Heart left ventricle (tissue), 16 donors: ENCODE measurements around the gene OSBPL9. TPM values are rescaled to one million over a fixed set of nuclear protein-coding genes. Genes with fewer than 3 reads are reported as not detected.

Source experiments
- ATAC-seq, 4 donors: fragments of 200-7000 bp; cut with Tn5 transposase; one replicate each; pipeline ENCODE4 v1.9.1; 2020 to 2022; ENCODE audit warnings: moderate library complexity in 4 of 4, mild to moderate bottlenecking in 3 of 4, moderate number of reproducible peaks in 1 of 4
- DNase-seq, 5 donors: peaks; one replicate each; pipeline ENCODE4 v3.0.0-alpha.2; 2020
- H3K27ac ChIP-seq, 12 donors: fragments of 200-600 bp; sonication (generic) in 4 of 12; one replicate each; pipeline versions ENCODE4 v1.5.0 to v1.8.0; 2016 to 2022; ENCODE audit warnings: mild to moderate bottlenecking in 2 of 12
- H3K27me3 ChIP-seq, 9 donors: fragments of 200-600 bp; sonication (generic) in 2 of 9; one replicate each; pipeline versions ENCODE4 v1.5.1 to v1.8.0; 2016 to 2022; ENCODE audit warnings: mild to moderate bottlenecking in 3 of 9
- H3K36me3 ChIP-seq, 9 donors: fragments of 200-600 bp; sonication (generic) in 2 of 9; one replicate each; pipeline versions ENCODE4 v1.5.0 to v1.8.0; 2018 to 2022; ENCODE audit warnings: mild to moderate bottlenecking in 2 of 9
- H3K4me1 ChIP-seq, 12 donors: fragments of 200-600 bp; sonication (generic) in 4 of 12; one replicate each; pipeline versions ENCODE4 v1.5.0 to v1.8.0; 2016 to 2022; ENCODE audit warnings: mild to moderate bottlenecking in 3 of 12
- H3K4me3 ChIP-seq, 12 donors: fragments of 200-600 bp; sonication (generic) in 4 of 12; one replicate each; pipeline versions ENCODE4 v1.5.0 to v1.8.0; 2017 to 2022; ENCODE audit warnings: mild to moderate bottlenecking in 9 of 12, moderate library complexity in 4 of 12
- H3K9me3 ChIP-seq, 12 donors: fragments of 200-600 bp; sonication (generic) in 4 of 12; one replicate each; pipeline versions ENCODE4 v1.5.0 to v1.8.0; 2016 to 2022; ENCODE audit warnings: mild to moderate bottlenecking in 1 of 12
- CTCF ChIP-seq, 12 donors: fragments of 200-600 bp; sonication (generic) in 4 of 12; IDR thresholded peaks; one replicate each; pipeline versions ENCODE4 v1.5.0 to v1.8.0; 2018 to 2022; ENCODE audit warnings: antibody characterized with exemption in 12 of 12, mild to moderate bottlenecking in 5 of 12
- POLR2A ChIP-seq, 2 donors: fragments of 450-650 bp; IDR thresholded peaks; one replicate each; pipeline ENCODE4 v1.6.1; 2017; ENCODE audit warnings: antibody characterized with exemption in 2 of 2, mild to moderate bottlenecking in 2 of 2, moderate library complexity in 2 of 2
- WGBS, 4 donors: extraction: QIAGEN DNeasy Blood & Tissue Kit in 2 of 4; methylation state at CpG; one replicate each; pipeline versions ENCODE4 v1.1.5 to v1.1.7; 2013 to 2018; 5-methylcytosine and 5-hydroxymethylcytosine counted together
- intact Hi-C, 10 donors: fragments of 100-400 bp; cut with DNase I; formaldehyde crosslinking; loops; one replicate each; pipeline versions ENCODE4 v1.11.1 to v1.14.2; 2022
- polyA plus RNA-seq, 2 donors: library from polyadenylated mRNA; stranded (reverse); fragments of 200-250 nt; gene quantifications; one replicate each; pipeline ENCODE4 v1.2.3, GENCODE V29; 2013
- total RNA-seq, 9 donors: library from RNA; depleted of rRNA in 2 of 9; stranded (reverse); fragments of >200 nt in 2 of 9; fragmentation: NEBNext Ultra II Directional in 3 of 9; extraction: Animal tissue kit (Norgen Biotek cat#: 25700) in 3 of 9; gene quantifications; one replicate each; pipeline versions ENCODE4 v1.1.0 to v1.2.4, GENCODE V29; 2016 to 2023
- donor health status: ischemic (EF 13 %, LVEDD 7.1; RV severe dilation, severe dysfunction).
- donor health status: healthy with polysubstance abuse.
- donor health status: DM: no; HTN: yes; CAD: no.
- donor health status: DM: no; HTN: no; CAD: no.
- donor health status: ischemic (EF 25% LVEDD 6.9; RV normal size, moderate dysfunction).
- donor health status: ischemic (EF 25% LVEDD 5.7; RV mildly dilated, moderate dysfunction).
- donor health status: healthy.
- donor health status: DM: yes; HTN: yes; CAD: no.
- donor health status: ischemic (EF 35%, LVEDD 5.7; RV mildly dilated, moderate dysfunction).
- donor health status: nonischemic (EF 11% LVEDD 7.7; RV severe dilation, severe dysfunction).
- donor health status: DM: yes; HTN: yes; CAD: no.
- donor health status: PGD.
- donor health status: ischemic (EF 29% LVEDD 5.4; RV normal size, mild dysfunction).
- donor health status: nonischemic (EF 23%, LVEDD 6.1; RV moderate dilation, normal function).

The OSBPL9 gene
- total and polyA plus RNA-seq, 11 donors: 44.5 to 69.5 (median 52.5) TPM

GRCh38 chr1:51758310-51758709 is 141.4 kb downstream of the OSBPL9 start:
- DNase-seq (no peak), ATAC-seq (no peak)
- TF ChIP-seq POLR2A (IDR thresholded peaks at IDR 0.05): no peak
- no peak for TF ChIP-seq CTCF (IDR thresholded peaks at IDR 0.05)
- peaks cover 0 to 12% (median 0%) of the 10 kb centered on the region in 12 donors for H3K4me1 ChIP-seq
- H3K9me3 ChIP-seq: no peaks in the 10 kb centered on the region
- H3K27ac ChIP-seq: no peak overlapping the region
- intact Hi-C loops: no loop called here
- no peak overlapping the region for H3K4me3 ChIP-seq
- peaks cover 0 to 66% (median 35%) of the 10 kb centered on the region in 9 donors for H3K36me3 ChIP-seq
- H3K27me3 ChIP-seq: no peaks in the 10 kb centered on the region
- 42 to 54% (median 50%) methylated on average over 4 of the region's 4 CpGs for WGBS, 4 donors

GRCh38 chr1:51760872-51761271 is 144.0 kb downstream of the OSBPL9 start:
- peaks cover 0 to 73% (median 27%) of the 10 kb centered on the region in 9 donors for H3K36me3 ChIP-seq
- intact Hi-C loops: loop anchor here in 4 of 10 donors (10.0 kb wide), 2 partner anchors 126 to 196 kb away; no protein-coding TSS in a partner anchor

GRCh38 chr1:51761351-51761750 is 144.5 kb downstream of the OSBPL9 start:
- H3K9me3 ChIP-seq: no peaks in the 10 kb centered on the region
- TF ChIP-seq POLR2A (IDR thresholded peaks at IDR 0.05) (no peak), CTCF (IDR thresholded peaks at IDR 0.05) (no peak)
- H3K36me3 ChIP-seq: peaks cover 0 to 73% (median 30%) of the 10 kb centered on the region in 9 donors
- DNase-seq (no peak), ATAC-seq (no peak)
- H3K4me3 ChIP-seq: no peak overlapping the region
- 93 to 97% (median 95%) methylated on average over 1 of the region's 1 CpG for WGBS, 4 donors
- H3K27me3 ChIP-seq: no peaks in the 10 kb centered on the region
- intact Hi-C loops: loop anchor here in 4 of 10 donors (10.0 kb wide), 2 partner anchors 127 to 197 kb away; no protein-coding TSS in a partner anchor
- no peak overlapping the region for H3K27ac ChIP-seq
- peaks cover 0 to 12% (median 0%) of the 10 kb centered on the region in 12 donors for H3K4me1 ChIP-seq

More at GRCh38 chr1:51760872-51761271, 144.0 kb downstream of the OSBPL9 start:
- DNase-seq (no peak), ATAC-seq (no peak)
- Histone ChIP-seq H3K27ac (no peak overlapping the region), H3K4me1 (peaks cover 0 to 12% (median 0%) of the 10 kb centered on the region in 12 donors), H3K27me3 (no peaks in the 10 kb centered on the region), H3K9me3 (no peaks in the 10 kb centered on the region), H3K4me3 (no peak overlapping the region)
- TF ChIP-seq POLR2A (IDR thresholded peaks at IDR 0.05) (no peak), CTCF (IDR thresholded peaks at IDR 0.05) (no peak)
- WGBS, 4 donors: 89 to 95% (median 91%) methylated on average over 3 of the region's 3 CpGs

GRCh38 chr1:51768971-51769588 is 152.2 kb downstream of the OSBPL9 start:
- Histone ChIP-seq H3K9me3 (no peaks in the 10 kb centered on the region), H3K4me3 (no peak overlapping the region), H3K36me3 (peaks cover 0 to 88% (median 54%) of the 10 kb centered on the region in 9 donors), H3K27me3 (no peaks in the 10 kb centered on the region), H3K4me1 (peaks cover 0 to 12% (median 5%) of the 10 kb centered on the region in 12 donors), H3K27ac (peak overlapping the region in 2 of 12 donors; percentile 1 to 18)
- intact Hi-C loops: loop anchor here in 8 of 10 donors (2.0 to 10.0 kb wide), 6 partner anchors 132 to 204 kb away; no protein-coding TSS in a partner anchor
- WGBS, 4 donors: 64 to 76% (median 67%) methylated on average over 6 of the region's 6 CpGs
- TF ChIP-seq POLR2A (IDR thresholded peaks at IDR 0.05) (no peak), CTCF (IDR thresholded peaks at IDR 0.05) (peak; percentile 73 to 92 (median 84))
- ATAC-seq (peak; percentile 63 to 83 (median 72)), DNase-seq (peak in 1 of 5 donors; percentile 24)
